Astrocyte (in vitro differentiated cells and primary cell): Measurements from ENCODE around the gene MARCHF4.

Experiments
- CTCF ChIP-seq: IDR thresholded peaks from 2 replicates; pipeline ENCODE4 v1.5.1; 2011; ENCODE audit warnings: low read depth, mild to moderate bottlenecking, inconsistent platforms, low read length, moderate library complexity; ENCODE audit not compliant: insufficient read depth
- EZH2 ChIP-seq: IDR thresholded peaks from 2 replicates; pipeline ENCODE4 v1.6.1; 2012; ENCODE audit warnings: mild to moderate bottlenecking, low read length, inconsistent platforms; ENCODE audit not compliant: insufficient read depth

DNA sequence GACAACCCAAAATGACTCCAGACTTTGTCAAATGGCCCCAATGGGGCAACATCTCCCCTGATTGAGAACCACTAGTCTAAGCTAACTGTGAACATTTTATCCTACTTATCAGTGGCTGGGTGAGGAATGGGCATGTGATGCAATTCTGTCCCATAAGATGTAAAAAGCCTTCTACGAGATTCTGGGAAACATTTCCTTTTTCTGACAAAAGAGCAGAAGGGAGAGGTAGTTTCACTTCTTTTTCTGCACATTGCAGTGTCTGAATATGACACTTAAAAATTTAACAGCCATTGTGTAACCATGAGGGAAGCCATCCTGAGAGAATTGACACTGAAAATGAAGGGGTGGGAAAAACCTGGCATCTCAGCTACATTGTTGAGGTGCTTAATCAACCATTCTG lies 17.3 kb upstream of the MARCHF4 start:
- TF ChIP-seq CTCF (no peak), EZH2 (no peak)
